Thyroid gland (tissue), 4 donors: ENCODE data around the gene PDCL2.
"Not testable (repeated sequence)": the region's sequence is repeated elsewhere in the genome, so short reads cannot be mapped to it uniquely, and the experiment has no call there.

Source experiments
- CTCF ChIP-seq, 6 experiments: fragments of 200-600 bp in 3 of 6; fragments of 450-650 bp in 3 of 6; sonication (generic) in 3 of 6; IDR thresholded peaks; one replicate each; pipeline ENCODE4 v1.5.1; 2016 to 2019; ENCODE audit warnings: antibody characterized with exemption in 6 of 6, mild to moderate bottlenecking in 2 of 6, inconsistent platforms in 1 of 6, moderate library complexity in 1 of 6
- POLR2A ChIP-seq, 2 donors: fragments of 450-650 bp; IDR thresholded peaks; one replicate each; pipeline ENCODE4 v1.6.1; 2017; ENCODE audit warnings: antibody characterized with exemption in 2 of 2, mild to moderate bottlenecking in 2 of 2, moderate library complexity in 1 of 2

GRCh38 chr4:55624063-55624462 is 32.0 kb upstream of the PDCL2 start:
- not testable (repeated sequence) for TF ChIP-seq POLR2A, CTCF (IDR thresholded peaks at IDR 0.05)
